Loucy (cell line): ENCODE measurements around the gene PPA2.

Experiments used
- H2AFZ ChIP-seq: fragments of 200-600 bp; sonication (generic); 2 replicates; pipeline ENCODE4 v1.6.0; 2016; ENCODE audit warnings: antibody characterized with exemption, mild to moderate bottlenecking, low read length, moderate library complexity
- H3F3A ChIP-seq: fragments of 200-600 bp; 2 replicates; pipeline ENCODE4 v1.6.0; 2016; ENCODE audit warnings: antibody characterized with exemption, low read depth, mild to moderate bottlenecking
- H3K27me3 ChIP-seq: fragments of 200-600 bp; sonication (generic); 2 replicates; pipeline ENCODE4 v1.6.1; 2014; ENCODE audit warnings: low read length, mild to moderate bottlenecking; ENCODE audit not compliant: insufficient read depth, poor library complexity, severe bottlenecking
- H3K36me3 ChIP-seq: fragments of 200-600 bp; sonication (generic); 2 replicates; pipeline ENCODE4 v1.6.1; 2016; ENCODE audit warnings: low read length; ENCODE audit not compliant: insufficient read depth
- H3K4me1 ChIP-seq: fragments of 200-600 bp; sonication (generic); 2 replicates; pipeline ENCODE4 v1.5.1; 2014; ENCODE audit warnings: low read length, mild to moderate bottlenecking; ENCODE audit not compliant: insufficient read depth, poor library complexity, severe bottlenecking
- H3K4me2 ChIP-seq: fragments of 200-600 bp; sonication (generic); 2 replicates; pipeline ENCODE4 v1.6.0; 2014; ENCODE audit warnings: antibody characterized with exemption, low read length, low read depth, mild to moderate bottlenecking; ENCODE audit not compliant: poor library complexity, severe bottlenecking
- H3K4me3 ChIP-seq: fragments of 200-600 bp; sonication (generic); 2 replicates; pipeline ENCODE4 v1.5.1; 2014; ENCODE audit warnings: low read length, mild to moderate bottlenecking, mixed read lengths; ENCODE audit not compliant: poor library complexity, severe bottlenecking
- H3K79me2 ChIP-seq: fragments of 200-600 bp; sonication (generic); 2 replicates; pipeline ENCODE4 v1.6.1; 2014; ENCODE audit warnings: low read length; ENCODE audit not compliant: insufficient read depth
- H3K9ac ChIP-seq: fragments of 200-600 bp; sonication (generic); 2 replicates; pipeline ENCODE4 v1.6.0; 2014; ENCODE audit warnings: mild to moderate bottlenecking, low read depth, low read length, moderate library complexity; ENCODE audit not compliant: poor library complexity, severe bottlenecking
- H3K9me2 ChIP-seq: fragments of 200-600 bp; sonication (generic); replicated peaks from 2 replicates; pipeline ENCODE4 v1.6.1; 2016; ENCODE audit warnings: low read depth, low read length, mixed read lengths
- H3K9me3 ChIP-seq: fragments of 200-600 bp; sonication (generic); 2 replicates; pipeline ENCODE4 v1.6.1; 2014; ENCODE audit warnings: mild to moderate bottlenecking, antibody characterized with exemption, low read length, low read depth; ENCODE audit not compliant: insufficient read depth
- H4K20me1 ChIP-seq: fragments of 200-600 bp; sonication (generic); 2 replicates; pipeline ENCODE4 v1.6.0; 2014; ENCODE audit warnings: antibody characterized with exemption, low read length, mild to moderate bottlenecking; ENCODE audit not compliant: insufficient read depth, poor library complexity, severe bottlenecking
- CTCF ChIP-seq: fragments of 200-600 bp; sonication (generic); conservative IDR thresholded peaks from 2 replicates; pipeline ENCODE4 v1.5.1; 2014; ENCODE audit warnings: mild to moderate bottlenecking, antibody characterized with exemption, low read length
- EZH2phosphoT487 ChIP-seq: fragments of 200-600 bp; IDR thresholded peaks from 2 replicates; pipeline ENCODE4 v1.6.1; 2018; ENCODE audit warnings: antibody characterized with exemption, mild to moderate bottlenecking, moderate library complexity, borderline replicate concordance

The PPA2 gene

DNA sequence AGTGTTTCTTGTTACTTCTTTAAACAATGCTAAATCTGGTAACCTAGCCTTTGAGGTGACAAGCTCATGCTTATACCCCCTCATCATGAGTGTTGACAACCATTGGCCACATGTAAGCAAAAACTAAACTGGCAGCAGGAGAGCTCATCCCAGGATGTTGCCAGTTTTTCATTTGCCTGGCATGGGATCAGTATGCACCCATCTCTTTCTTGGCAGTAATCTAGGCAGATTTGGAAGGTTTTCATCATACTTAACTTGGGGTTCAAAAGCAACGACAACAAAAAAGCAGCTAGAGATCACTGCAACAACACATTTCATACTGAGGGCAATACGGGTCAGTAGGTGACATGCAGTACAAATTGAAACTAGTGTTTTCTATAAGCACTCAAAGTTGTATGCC is 122.0 kb downstream of the PPA2 start:
- TF ChIP-seq EZH2phosphoT487 (no peak), CTCF (no peak)
- Histone ChIP-seq H3K9ac (no peak overlapping the region), H3K9me3 (no peaks in the 10 kb centered on the region), H3K4me2 (no peak overlapping the region), H3K9me2 (no peaks in the 10 kb centered on the region), H3K79me2 (no peaks in the 10 kb centered on the region), H3K27me3 (no peaks in the 10 kb centered on the region), H3K4me3 (no peak overlapping the region), H2AFZ (no peak overlapping the region), H3K4me1 (peaks cover 4% of the 10 kb centered on the region), H4K20me1 (no peaks in the 10 kb centered on the region), H3F3A (no peaks in the 10 kb centered on the region), H3K36me3 (no peaks in the 10 kb centered on the region)

GRCh38 chr4:105350859-105351490 is 122.9 kb downstream of the PPA2 start:
- no peaks in the 10 kb centered on the region for H3F3A ChIP-seq
- no peak overlapping the region for H3K4me2 ChIP-seq
- no peaks in the 10 kb centered on the region for H3K9me2 ChIP-seq
- H2AFZ ChIP-seq, result no peak overlapping the region
- TF ChIP-seq EZH2phosphoT487, result no peak
- H3K9me3 ChIP-seq, result no peaks in the 10 kb centered on the region
- no peaks in the 10 kb centered on the region for H3K79me2 ChIP-seq
- no peaks in the 10 kb centered on the region for H3K27me3 ChIP-seq
- no peak overlapping the region for H3K4me3 ChIP-seq
- no peaks in the 10 kb centered on the region for H4K20me1 ChIP-seq
- H3K4me1 ChIP-seq, result peaks cover 4% of the 10 kb centered on the region
- H3K9ac ChIP-seq, result no peak overlapping the region
- H3K36me3 ChIP-seq, result no peaks in the 10 kb centered on the region

- Histone ChIP-seq H3K9me2 (no peaks in the 10 kb centered on the region), H4K20me1 (no peaks in the 10 kb centered on the region), H3K4me2 (no peak overlapping the region), H3K27me3 (no peaks in the 10 kb centered on the region), H3K36me3 (no peaks in the 10 kb centered on the region), H3K9ac (no peak overlapping the region), H3K4me1 (peaks cover 11% of the 10 kb centered on the region), H3K79me2 (no peaks in the 10 kb centered on the region), H3K4me3 (no peak overlapping the region), H3F3A (no peaks in the 10 kb centered on the region), H2AFZ (no peak overlapping the region), H3K9me3 (no peaks in the 10 kb centered on the region)
- no peak for TF ChIP-seq EZH2phosphoT487
- no peak for TF ChIP-seq CTCF
Observed at GRCh38 chr4:105348719-105349118, 125.1 kb downstream of the PPA2 start.

GRCh38 chr4:105346869-105347268 is 127.0 kb downstream of the PPA2 start:
- no peaks in the 10 kb centered on the region for H3K27me3 ChIP-seq
- H3K79me2 ChIP-seq, result no peaks in the 10 kb centered on the region
- H3K9me2 ChIP-seq, result no peaks in the 10 kb centered on the region
- H3K4me1 ChIP-seq, result peaks cover 8% of the 10 kb centered on the region
- H4K20me1 ChIP-seq, result no peaks in the 10 kb centered on the region
- no peaks in the 10 kb centered on the region for H3F3A ChIP-seq
- no peaks in the 10 kb centered on the region for H3K9me3 ChIP-seq
- no peak overlapping the region for H3K4me3 ChIP-seq
- no peak overlapping the region for H3K4me2 ChIP-seq
- TF ChIP-seq EZH2phosphoT487 (no peak), CTCF (no peak)
- H3K9ac ChIP-seq, result no peak overlapping the region
- H3K36me3 ChIP-seq, result no peaks in the 10 kb centered on the region
- H2AFZ ChIP-seq, result no peak overlapping the region
